Lung (tissue), 12 donors: ENCODE results near the gene TPST2. TPM values are rescaled to one million over a fixed set of nuclear protein-coding genes. Genes with fewer than 3 reads are reported as not detected.

Experiments
- ATAC-seq: fragments of 200-7000 bp; cut with Tn5 transposase; one replicate; pipeline ENCODE4 v1.9.1; 2020; ENCODE audit warnings: moderate number of reproducible peaks; ENCODE audit not compliant: insufficient read depth, low FRiP score
- DNase-seq, 3 donors: peaks; one replicate each; pipeline ENCODE4 v3.0.0-alpha.2; 2013 to 2017
- H3K27ac ChIP-seq, 2 donors: one replicate each; pipeline ENCODE4 v1.5.1; 2013; ENCODE audit warnings: mild to moderate bottlenecking in 2 of 2, moderate library complexity in 2 of 2, control low read depth in 1 of 2, inconsistent platforms in 1 of 2, low read depth in 1 of 2, low read length in 1 of 2
- H3K27me3 ChIP-seq, 3 donors: one replicate each; pipeline ENCODE4 v1.5.1; 2013; ENCODE audit warnings: low read length in 2 of 3; ENCODE audit not compliant: control insufficient read depth in 3 of 3, insufficient read depth in 3 of 3
- H3K36me3 ChIP-seq, 4 donors: one replicate each; pipeline ENCODE4 v1.5.1; 2013; ENCODE audit warnings: low read length in 4 of 4, mild to moderate bottlenecking in 1 of 4, moderate library complexity in 1 of 4; ENCODE audit not compliant: control insufficient read depth in 4 of 4, insufficient read depth in 4 of 4
- H3K4me1 ChIP-seq, 5 donors: one replicate each; pipeline ENCODE4 v1.5.1; 2013; ENCODE audit warnings: low read length in 5 of 5, mild to moderate bottlenecking in 2 of 5, moderate library complexity in 1 of 5; ENCODE audit not compliant: control insufficient read depth in 5 of 5, insufficient read depth in 5 of 5
- H3K4me3 ChIP-seq: one replicate; pipeline ENCODE4 v1.5.1; 2013; ENCODE audit warnings: mild to moderate bottlenecking, control low read depth, moderate library complexity
- H3K9ac ChIP-seq, 2 donors: one replicate each; pipeline ENCODE4 v1.5.1; 2013; ENCODE audit warnings: low read length in 2 of 2, control low read depth in 1 of 2; ENCODE audit not compliant: insufficient read depth in 1 of 2
- H3K9me3 ChIP-seq, 4 donors: one replicate each; pipeline ENCODE4 v1.5.1; 2013; ENCODE audit warnings: low read length in 3 of 4, mild to moderate bottlenecking in 1 of 4, moderate library complexity in 1 of 4; ENCODE audit not compliant: control insufficient read depth in 4 of 4, insufficient read depth in 3 of 4
- CTCF ChIP-seq: IDR thresholded peaks from 2 replicates; pipeline ENCODE4 v1.5.1; 2012; ENCODE audit warnings: mild to moderate bottlenecking; ENCODE audit errors: control extremely low read depth, extremely low read depth
- whole genome bisulfite sequencing, 2 donors: extraction: QIAGEN DNeasy Blood & Tissue Kit; methylation state at CpG; one replicate each; pipeline ENCODE4 v1.1.7; 2013; 5-methylcytosine and 5-hydroxymethylcytosine counted together
- polyA plus RNA-seq, 2 donors: library from polyadenylated mRNA; stranded (reverse); fragments of 200-250 nt; gene quantifications; one replicate each; pipeline ENCODE4 v1.2.1, GENCODE V29; 2013
- total RNA-seq, 2 donors: library from RNA; depleted of rRNA in 1 of 2; stranded (reverse); fragments of >200 nt in 1 of 2; gene quantifications; one replicate each; pipeline ENCODE4 v1.2.1, GENCODE V29; 2014 to 2021
- donor health status: control.
- donor health status: control.
- donor health status: Bipolar disorder and iron deficiency.
- donor health status: healthy.
- donor health status: DM: yes; HTN: yes; CAD: no.

The TPST2 gene
- total and polyA plus RNA-seq, 4 donors: 32.6 to 72.3 (median 59.9) TPM

- H3K27ac ChIP-seq: no peak overlapping the region
- peaks cover 0 to 4% (median 0%) of the 10 kb centered on the region in 5 donors for H3K4me1 ChIP-seq
- no peaks in the 10 kb centered on the region for H3K27me3 ChIP-seq
- no peaks in the 10 kb centered on the region for H3K9me3 ChIP-seq
- DNase-seq (no peak), ATAC-seq (no peak)
- TF ChIP-seq CTCF: no peak
- H3K36me3 ChIP-seq: peaks cover 6 to 36% (median 13%) of the 10 kb centered on the region in 4 donors
- H3K4me3 ChIP-seq: no peak overlapping the region
- H3K9ac ChIP-seq: no peak overlapping the region
- WGBS, 2 donors: 92 to 96% methylated on average over 46 to 47 of the region's 47 CpGs
These were observed 48.6 kb downstream of the TPST2 start for GRCh38 chr22:26541167-26541819.

- H3K4me3 ChIP-seq: no peak overlapping the region
- WGBS, 2 donors: 96% methylated on average over 2 of the region's 2 CpGs
- peaks cover 6 to 36% (median 15%) of the 10 kb centered on the region in 4 donors for H3K36me3 ChIP-seq
- ATAC-seq (no peak), DNase-seq (no peak)
- H3K9me3 ChIP-seq: no peaks in the 10 kb centered on the region
- peaks cover 0 to 1% (median 0%) of the 10 kb centered on the region in 5 donors for H3K4me1 ChIP-seq
- TF ChIP-seq CTCF: no peak
- H3K9ac ChIP-seq: no peak overlapping the region
- no peaks in the 10 kb centered on the region for H3K27me3 ChIP-seq
- H3K27ac ChIP-seq: no peak overlapping the region
These were observed 49.8 kb downstream of the TPST2 start for GRCh38 chr22:26540119-26540518.

- H3K4me3 ChIP-seq: no peak overlapping the region
- no peaks in the 10 kb centered on the region for H3K9me3 ChIP-seq
- H3K4me1 ChIP-seq: peaks cover 0 to 2% (median 0%) of the 10 kb centered on the region in 5 donors
- ATAC-seq (no peak), DNase-seq (no peak)
- whole genome bisulfite sequencing, 2 donors: 97 to 99% methylated on average over 3 of the region's 3 CpGs
- no peak for TF ChIP-seq CTCF
- H3K9ac ChIP-seq: no peak overlapping the region
- H3K36me3 ChIP-seq: peaks cover 6 to 31% (median 15%) of the 10 kb centered on the region in 4 donors
- H3K27ac ChIP-seq: no peak overlapping the region
- no peaks in the 10 kb centered on the region for H3K27me3 ChIP-seq
These were observed 53.2 kb downstream of the TPST2 start for GRCh38 chr22:26536762-26537134.
